H9 (cell line): ENCODE results near the gene TBC1D17. TPM values are rescaled to one million over a fixed set of nuclear protein-coding genes. Genes with fewer than 3 reads are reported as not detected.
A peak's percentile ranks its signal among the peaks of the same experiment; 100 is the strongest.

Source experiments
- DNase-seq: peaks from one replicate; pipeline ENCODE4 v3.0.0-alpha.2; 2017
- H2AFZ ChIP-seq: one replicate; pipeline ENCODE4 v1.6.1; 2013; ENCODE audit warnings: mild to moderate bottlenecking, low read length, control low read depth, moderate library complexity
- H2AK5ac ChIP-seq: 2 replicates; pipeline ENCODE4 v1.6.1; 2013; ENCODE audit warnings: low read length, control low read depth, mixed read lengths; ENCODE audit not compliant: insufficient read length
- H2BK120ac ChIP-seq: one replicate; pipeline ENCODE4 v1.6.1; 2013; ENCODE audit warnings: low read depth, mild to moderate bottlenecking, low read length, control low read depth, inconsistent platforms; ENCODE audit not compliant: poor library complexity, severe bottlenecking
- H2BK12ac ChIP-seq: 2 replicates; pipeline ENCODE4 v1.6.1; 2013; ENCODE audit warnings: low read length, control low read depth, mixed read lengths, low read depth; ENCODE audit not compliant: insufficient read length
- H2BK15ac ChIP-seq: 2 replicates; pipeline ENCODE4 v1.6.1; 2013; ENCODE audit warnings: low read depth, low read length, control low read depth
- H2BK20ac ChIP-seq: one replicate; pipeline ENCODE4 v1.6.1; 2013; ENCODE audit warnings: low read depth, mild to moderate bottlenecking, low read length, control low read depth, inconsistent platforms; ENCODE audit not compliant: poor library complexity, severe bottlenecking
- H2BK5ac ChIP-seq: 2 replicates; pipeline ENCODE4 v1.6.1; 2013; ENCODE audit warnings: low read length, control low read depth, mixed read lengths; ENCODE audit not compliant: insufficient read length
- H3K14ac ChIP-seq: 2 replicates; pipeline ENCODE4 v1.6.1; 2013; ENCODE audit warnings: low read length, control low read depth; ENCODE audit not compliant: insufficient read depth
- H3K18ac ChIP-seq: 2 replicates; pipeline ENCODE4 v1.6.1; 2013; ENCODE audit warnings: low read depth, mild to moderate bottlenecking, mixed read lengths, low read length, control low read depth; ENCODE audit not compliant: insufficient read length
- H3K23ac ChIP-seq: 2 replicates; pipeline ENCODE4 v1.6.1; 2013; ENCODE audit warnings: low read length, control low read depth, mixed read lengths, low read depth; ENCODE audit not compliant: insufficient read length
- H3K23me2 ChIP-seq: 2 replicates; pipeline ENCODE4 v1.6.1; 2013; ENCODE audit warnings: low read depth, mild to moderate bottlenecking, mixed read lengths, low read length, control low read depth; ENCODE audit not compliant: insufficient read length, poor library complexity, severe bottlenecking
- H3K27ac ChIP-seq: 2 replicates; pipeline ENCODE4 v1.5.1; 2013; ENCODE audit warnings: low read length, control low read depth, mixed read lengths, low read depth; ENCODE audit not compliant: insufficient read length
- H3K27me3 ChIP-seq: 2 replicates; pipeline ENCODE4 v1.6.1; 2013; ENCODE audit warnings: low read length, control low read depth, inconsistent platforms; ENCODE audit not compliant: insufficient read depth
- H3K4ac ChIP-seq: 2 replicates; pipeline ENCODE4 v1.6.1; 2013; ENCODE audit warnings: low read depth, mild to moderate bottlenecking, control low read depth, inconsistent platforms, low read length, moderate library complexity
- H3K4me1 ChIP-seq: 2 replicates; pipeline ENCODE4 v1.6.1; 2013; ENCODE audit warnings: low read length, control low read depth, inconsistent platforms; ENCODE audit not compliant: insufficient read depth
- H3K4me2 ChIP-seq: 2 replicates; pipeline ENCODE4 v1.6.1; 2013; ENCODE audit warnings: low read length, control low read depth, mixed read lengths; ENCODE audit not compliant: insufficient read length, insufficient read depth
- H3K56ac ChIP-seq: 2 replicates; pipeline ENCODE4 v1.6.1; 2013; ENCODE audit warnings: low read depth, mild to moderate bottlenecking, mixed read lengths, low read length, control low read depth; ENCODE audit not compliant: insufficient read length
- H3K79me1 ChIP-seq: 2 replicates; pipeline ENCODE4 v1.6.1; 2013; ENCODE audit warnings: low read depth, mild to moderate bottlenecking, moderate library complexity, low read length, control low read depth, inconsistent platforms; ENCODE audit not compliant: insufficient read depth, poor library complexity, severe bottlenecking
- H3K79me2 ChIP-seq: 2 replicates; pipeline ENCODE4 v1.6.1; 2013; ENCODE audit warnings: low read length, control low read depth, inconsistent platforms; ENCODE audit not compliant: insufficient read depth
- H3K9ac ChIP-seq: 2 replicates; pipeline ENCODE4 v1.6.1; 2013; ENCODE audit warnings: low read length, control low read depth, mixed read lengths; ENCODE audit not compliant: insufficient read length; ENCODE audit errors: extremely low read depth
- H3K9me3 ChIP-seq: one replicate; pipeline ENCODE4 v1.6.1; 2013; ENCODE audit warnings: low read depth, low read length, inconsistent platforms; ENCODE audit not compliant: control insufficient read depth
- H3T11ph ChIP-seq: one replicate; pipeline ENCODE4 v1.6.1; 2013; ENCODE audit warnings: mild to moderate bottlenecking, low read length, control low read depth, inconsistent platforms
- H4K20me1 ChIP-seq: one replicate; pipeline ENCODE4 v1.6.1; 2013; ENCODE audit not compliant: control insufficient read depth, insufficient read length, insufficient read depth
- H4K5ac ChIP-seq: 2 replicates; pipeline ENCODE4 v1.6.1; 2013; ENCODE audit warnings: low read depth, mild to moderate bottlenecking, mixed read lengths, low read length, control low read depth; ENCODE audit not compliant: insufficient read length
- H4K8ac ChIP-seq: replicated peaks from 2 replicates; pipeline ENCODE4 v1.6.1; 2013; ENCODE audit warnings: low read length, control low read depth, mixed read lengths, low read depth; ENCODE audit not compliant: insufficient read length
- H4K91ac ChIP-seq: 2 replicates; pipeline ENCODE4 v1.6.1; 2013; ENCODE audit warnings: low read depth, mild to moderate bottlenecking, moderate library complexity, mixed read lengths, low read length, control low read depth; ENCODE audit not compliant: insufficient read length
- H3K27ac Mint-ChIP-seq, 3 experiments: 2 replicates in 2 of 3; 3 replicates in 1 of 3; pipeline ENCODE4 v1.8.0; 2020 to 2021; ENCODE audit warnings: mixed read lengths in 3 of 3, mild to moderate bottlenecking in 1 of 3, moderate library complexity in 1 of 3
- H3K27me3 Mint-ChIP-seq: 2 replicates; pipeline ENCODE4 v1.8.0; 2021; ENCODE audit warnings: low read depth, mild to moderate bottlenecking, moderate library complexity, mixed read lengths
- H3K36me3 Mint-ChIP-seq, 3 experiments: 2 replicates in 2 of 3; 3 replicates in 1 of 3; pipeline ENCODE4 v1.8.0; 2020 to 2021; ENCODE audit warnings: low read depth in 3 of 3, mixed read lengths in 3 of 3; ENCODE audit not compliant: insufficient read depth in 1 of 3
- H3K4me1 Mint-ChIP-seq, 2 experiments: 2 replicates each; pipeline ENCODE4 v1.8.0; 2020; ENCODE audit warnings: mixed read lengths in 2 of 2
- H3K4me3 Mint-ChIP-seq, 2 experiments: 2 replicates in 1 of 2; 3 replicates in 1 of 2; pipeline ENCODE4 v1.8.0; 2020 to 2021; ENCODE audit warnings: mild to moderate bottlenecking in 2 of 2, mixed read lengths in 2 of 2, moderate library complexity in 1 of 2
- H3K9me3 Mint-ChIP-seq, 2 experiments: 2 replicates in 1 of 2; 3 replicates in 1 of 2; pipeline ENCODE4 v1.8.0; 2020; ENCODE audit warnings: mild to moderate bottlenecking in 2 of 2, mixed read lengths in 2 of 2, moderate library complexity in 1 of 2
- WGBS: extraction: QIAGEN DNeasy Blood & Tissue Kit; methylation state at CpG from one replicate; pipeline ENCODE4 v1.1.7; 2013; ENCODE audit warnings: missing lambda C conversion rate, low lambda C conversion rate, mixed read lengths; ENCODE audit not compliant: insufficient read length; ENCODE audit errors: extremely low coverage; 5-methylcytosine and 5-hydroxymethylcytosine counted together
- total RNA-seq: library from RNA; stranded (reverse); gene quantifications from 2 replicates; pipeline ENCODE4 v1.2.1, GENCODE V29; 2021
- TF ChIP-seq, protein P1 (sequence below): fragments of 200-600 bp; sonication (generic); conservative IDR thresholded peaks from 3 replicates; pipeline ENCODE4 v1.8.0; 2021; ENCODE audit warnings: antibody characterized with exemption, mild to moderate bottlenecking

The TBC1D17 gene
- total RNA-seq, 1 experiment from 2014 or later = 33.6 TPM

GRCh38 chr19:49927526-49928264, 50.2 kb downstream of the TBC1D17 start:
- Mint-ChIP-seq H3K4me3 (peak overlapping the region; percentile 95 to 99), H3K27ac (peak overlapping the region; percentile 5 to 79 (median 38); a peak in 5 of 7 replicates), H3K9me3 (peaks cover 0 to 4% of the 10 kb centered on the region in 2 experiments; a peak in 3 of 5 replicates), H3K36me3 (peaks cover 41 to 72% (median 54%) of the 10 kb centered on the region in 3 experiments; a peak in 6 of 7 replicates), H3K4me1 (peaks cover 20 to 44% of the 10 kb centered on the region in 2 experiments), H3K27me3 (peaks cover 3% of the 10 kb centered on the region)
- Histone ChIP-seq H4K5ac (no peak overlapping the region), H3K14ac (no peak overlapping the region), H3K27ac (no peak overlapping the region), H4K8ac (no peak overlapping the region), H3T11ph (no peak overlapping the region), H2AFZ (no peak overlapping the region), H3K23ac (no peak overlapping the region), H4K20me1 (peaks cover 2% of the 10 kb centered on the region), H2BK12ac (no peak overlapping the region), H3K4me1 (no peaks in the 10 kb centered on the region; the same call in 1 of the 2 replicates), H3K27me3 (no peaks in the 10 kb centered on the region), H2BK120ac (no peak overlapping the region), H3K23me2 (peaks cover 10% of the 10 kb centered on the region), H3K79me2 (peaks cover 28% of the 10 kb centered on the region; the same call in 1 of the 2 replicates), H2BK20ac (no peak overlapping the region), H3K56ac (no peak overlapping the region), H2AK5ac (no peak overlapping the region), H3K4ac (no peak overlapping the region), H3K79me1 (no peaks in the 10 kb centered on the region), H2BK5ac (no peak overlapping the region), H3K18ac (no peak overlapping the region), H3K4me2 (peak overlapping the region; percentile 44), H3K9me3 (no peaks in the 10 kb centered on the region), H3K9ac (peak overlapping the region; percentile 28), H2BK15ac (no peak overlapping the region), H4K91ac (no peak overlapping the region)
- no CpG with 5 or more reads among the region's 14 CpGs for WGBS
- no peak for DNase-seq
- TF ChIP-seq, protein P1, sequence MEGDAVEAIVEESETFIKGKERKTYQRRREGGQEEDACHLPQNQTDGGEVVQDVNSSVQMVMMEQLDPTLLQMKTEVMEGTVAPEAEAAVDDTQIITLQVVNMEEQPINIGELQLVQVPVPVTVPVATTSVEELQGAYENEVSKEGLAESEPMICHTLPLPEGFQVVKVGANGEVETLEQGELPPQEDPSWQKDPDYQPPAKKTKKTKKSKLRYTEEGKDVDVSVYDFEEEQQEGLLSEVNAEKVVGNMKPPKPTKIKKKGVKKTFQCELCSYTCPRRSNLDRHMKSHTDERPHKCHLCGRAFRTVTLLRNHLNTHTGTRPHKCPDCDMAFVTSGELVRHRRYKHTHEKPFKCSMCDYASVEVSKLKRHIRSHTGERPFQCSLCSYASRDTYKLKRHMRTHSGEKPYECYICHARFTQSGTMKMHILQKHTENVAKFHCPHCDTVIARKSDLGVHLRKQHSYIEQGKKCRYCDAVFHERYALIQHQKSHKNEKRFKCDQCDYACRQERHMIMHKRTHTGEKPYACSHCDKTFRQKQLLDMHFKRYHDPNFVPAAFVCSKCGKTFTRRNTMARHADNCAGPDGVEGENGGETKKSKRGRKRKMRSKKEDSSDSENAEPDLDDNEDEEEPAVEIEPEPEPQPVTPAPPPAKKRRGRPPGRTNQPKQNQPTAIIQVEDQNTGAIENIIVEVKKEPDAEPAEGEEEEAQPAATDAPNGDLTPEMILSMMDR = no peak
